Hematopoietic multipotent progenitor cell (in vitro differentiated cells): ENCODE measurements around the gene ITGA2B. TPM values are rescaled to one million over a fixed set of nuclear protein-coding genes. Genes with fewer than 3 reads are reported as not detected.
"Not testable (repeated sequence)": the region's sequence is repeated elsewhere in the genome, so short reads cannot be mapped to it uniquely, and the experiment has no call there.

Source experiments
- DNase-seq, 3 donors: peaks; one replicate each; pipeline ENCODE4 v3.0.0-alpha.2; 2011 to 2015; ENCODE audit warnings: low read depth in 2 of 3, low spot score in 2 of 3
- small RNA-seq: library from RNA; depleted of rRNA; stranded (forward); fragments of <200 nt; gene quantifications from one replicate; pipeline ENCODE3, GENCODE V24; 2012
- total RNA-seq: library from RNA; depleted of rRNA; stranded (reverse); fragments of >200 nt; gene quantifications from one replicate; pipeline ENCODE4 v1.2.3, GENCODE V29; 2012

Gene ITGA2B
- total RNA-seq, 1 donor = 80.8 TPM

DNA sequence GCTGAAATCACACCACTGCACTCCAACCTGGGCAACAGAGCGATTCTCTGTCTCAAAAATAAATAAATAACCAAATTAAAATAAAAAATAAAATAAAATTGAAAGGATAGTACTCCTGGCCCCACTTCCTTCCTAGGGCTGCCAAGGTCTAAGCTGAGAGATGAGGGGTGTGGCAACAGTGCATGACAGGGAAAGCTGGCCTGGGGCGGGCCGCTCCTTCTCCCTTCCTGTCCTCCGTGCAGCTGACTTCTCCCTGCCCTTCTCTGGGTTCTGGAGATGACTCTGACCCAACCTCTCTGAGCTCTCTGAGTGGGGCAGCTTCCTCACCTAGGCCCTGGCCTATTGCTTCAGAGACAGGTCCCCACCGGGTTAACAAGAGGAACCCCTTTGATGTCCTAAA, 56.1 kb downstream of the ITGA2B start:
- DNase-seq = no peak

DNA sequence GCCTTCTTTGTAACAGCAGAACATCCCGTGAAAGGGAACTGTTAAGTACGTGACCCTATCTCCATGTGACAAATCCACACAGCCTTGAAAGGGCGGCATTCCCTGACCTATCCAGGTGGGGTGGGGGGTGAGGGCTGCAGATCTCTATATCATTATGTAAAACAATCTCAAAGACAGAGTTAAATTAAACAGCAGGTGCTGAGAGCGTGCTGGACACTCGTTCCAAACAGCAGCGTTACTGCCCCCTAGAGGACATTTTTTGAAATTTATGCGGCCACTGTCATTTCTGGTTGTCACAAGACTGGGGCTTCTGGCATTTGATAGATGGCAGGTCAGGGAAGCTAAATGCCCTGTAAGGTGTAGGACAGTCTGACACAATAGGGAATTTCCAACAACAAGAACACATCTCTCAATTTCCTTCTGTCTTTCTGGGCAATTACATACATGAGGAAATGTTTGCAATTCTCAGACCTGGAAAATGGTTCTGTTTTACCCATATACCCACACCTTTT, 58.1 kb downstream of the ITGA2B start:
- DNase-seq = peak; percentile 62 to 81 (median 74)

DNA sequence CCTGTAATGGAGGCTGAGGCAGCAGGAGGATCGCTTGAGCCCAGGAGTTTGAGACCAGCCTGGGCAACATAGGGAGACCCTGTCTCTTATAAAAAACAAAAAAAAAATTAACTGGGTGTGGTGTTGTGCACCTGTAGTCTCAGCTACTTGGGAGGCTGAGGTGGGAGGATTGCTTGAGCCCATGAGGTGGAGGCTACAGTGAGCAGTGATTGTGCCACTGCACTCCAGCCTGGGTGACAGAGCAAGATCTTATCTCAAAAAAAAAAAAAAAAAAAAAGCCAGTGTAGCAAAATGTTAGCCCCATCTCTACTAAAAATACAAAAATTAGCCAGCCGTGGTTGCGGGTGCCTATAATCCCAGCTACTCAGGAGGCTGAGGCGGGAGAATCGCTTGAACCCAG, 59.2 kb downstream of the ITGA2B start:
- DNase-seq = not testable (repeated sequence)

DNA sequence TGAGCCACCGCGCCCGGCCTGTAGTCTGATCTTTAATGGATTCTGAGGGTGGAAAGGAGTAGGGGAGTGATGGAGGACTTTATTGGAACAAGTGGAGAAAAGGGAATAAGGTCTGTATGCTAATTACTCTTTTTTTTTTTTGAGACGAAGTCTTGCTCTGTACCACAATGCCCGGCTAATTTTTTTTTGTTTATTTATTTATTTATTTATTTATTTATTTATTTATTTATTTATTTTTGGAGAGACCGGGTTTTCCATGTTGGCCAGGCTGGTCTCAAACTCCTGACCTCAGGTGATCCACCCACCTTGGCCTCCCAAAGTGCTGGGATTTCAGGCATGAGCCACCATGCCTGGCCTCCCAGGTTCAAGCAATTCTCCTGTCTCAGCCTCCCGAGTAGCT, 59.9 kb downstream of the ITGA2B start:
- not testable (repeated sequence) for DNase-seq

DNA sequence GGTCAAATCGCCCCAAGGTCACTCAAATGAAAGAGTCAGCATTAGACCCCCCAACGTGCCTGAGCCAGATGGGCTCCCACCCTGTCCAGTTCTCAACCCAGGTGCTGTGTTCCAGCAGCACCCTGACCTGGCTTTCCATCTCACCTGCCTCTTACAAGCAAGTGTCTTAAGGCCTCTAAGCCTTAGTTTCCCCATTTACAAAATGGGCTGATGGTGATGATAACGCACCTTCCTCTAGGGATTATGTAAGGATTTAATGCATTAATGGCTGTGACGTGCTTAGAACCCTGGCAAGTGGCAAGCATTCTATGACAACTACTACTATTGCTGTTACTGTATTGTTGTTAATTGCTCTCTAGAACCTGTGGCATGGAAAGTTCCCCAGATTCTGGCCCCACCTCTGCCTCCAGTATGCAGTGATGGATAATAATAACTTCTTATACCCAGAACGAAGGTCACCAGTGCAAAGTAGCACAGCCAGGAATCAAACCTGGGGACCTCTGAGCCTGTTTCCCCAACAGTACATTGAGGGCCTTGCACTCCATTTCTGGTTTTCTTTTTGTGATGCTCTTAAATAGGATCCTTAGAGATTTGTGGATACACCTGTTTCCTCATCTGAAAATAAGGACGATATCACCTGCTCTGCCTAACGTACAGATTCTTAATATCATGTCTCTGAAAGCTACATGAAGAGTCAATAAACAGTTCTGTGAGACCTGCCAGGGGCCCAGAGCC, 61.6 kb downstream of the ITGA2B start:
- no peak for DNase-seq

DNA sequence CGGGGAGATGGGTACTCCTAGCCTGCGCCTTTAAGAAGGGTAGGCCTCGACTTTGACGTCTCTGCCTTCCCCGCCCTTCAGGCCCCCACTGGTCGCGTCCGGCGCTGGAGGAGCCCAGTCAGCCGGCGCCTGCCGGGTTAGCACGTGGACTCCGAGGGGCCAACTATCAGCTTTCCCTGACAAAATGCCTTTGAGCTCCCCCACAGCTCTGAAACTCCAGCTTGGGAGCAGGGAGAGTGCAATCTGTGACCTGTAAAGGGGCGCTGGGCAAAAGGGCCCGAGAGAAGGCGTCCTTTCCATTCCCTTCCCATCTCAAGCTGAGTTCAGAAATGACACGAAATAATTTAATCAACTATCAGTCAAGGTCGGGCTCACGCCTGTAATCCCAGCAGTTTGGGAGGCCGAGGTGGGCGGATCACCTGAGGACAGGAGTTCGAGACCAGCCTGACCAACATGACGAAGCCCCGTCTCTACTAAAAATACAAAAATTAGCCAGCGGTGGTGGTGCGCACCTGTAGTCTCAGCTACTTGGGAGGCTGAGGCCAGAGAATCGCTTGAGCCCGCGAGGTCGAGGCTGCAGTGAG, 62.5 kb downstream of the ITGA2B start:
- peak; percentile 74 to 96 (median 92) for DNase-seq

DNA sequence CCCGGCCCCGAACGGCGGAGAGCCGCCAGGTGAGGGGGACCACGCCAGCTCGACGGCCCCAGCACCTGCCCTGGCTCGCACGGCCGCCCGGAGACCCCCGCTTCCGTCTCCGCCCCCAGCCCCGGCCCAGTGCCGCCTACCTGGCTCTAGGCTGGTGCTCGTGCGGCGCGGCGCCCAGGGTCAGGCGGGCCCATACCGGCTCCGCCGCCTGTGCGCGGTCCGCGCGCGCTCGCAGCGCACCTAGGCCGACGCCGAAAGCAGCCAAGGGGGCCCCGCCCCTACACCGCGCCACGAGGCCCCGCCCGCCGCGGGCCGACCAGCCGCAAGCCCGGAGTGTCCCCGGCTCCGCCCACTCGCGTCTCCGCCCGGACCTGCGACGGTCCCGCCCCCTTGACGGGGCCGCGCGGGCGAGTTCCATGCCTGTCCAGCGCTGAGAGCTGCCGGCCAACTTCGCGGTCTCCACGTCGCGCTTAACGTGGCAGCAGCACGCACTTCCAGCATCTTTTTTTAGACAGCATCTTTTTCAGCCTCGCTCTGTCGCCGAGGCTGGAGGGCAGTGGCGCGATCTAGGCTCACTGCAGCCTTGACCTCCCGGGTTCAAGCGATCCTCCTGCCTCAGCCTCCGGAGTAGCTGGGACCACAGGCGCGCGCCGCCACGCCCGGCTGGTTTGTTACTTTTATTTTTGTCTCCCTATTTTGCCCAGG, 64.7 kb downstream of the ITGA2B start, which contains the start of gene SLC25A39:
Gene SLC25A39, minus strand, starts transcription at position 253 of the 705 bp plus-strand sequence. CDS start 1,261 bp downstream, outside the sequence.
- DNase-seq = peak; percentile 87 to 91 (median 89)

DNA sequence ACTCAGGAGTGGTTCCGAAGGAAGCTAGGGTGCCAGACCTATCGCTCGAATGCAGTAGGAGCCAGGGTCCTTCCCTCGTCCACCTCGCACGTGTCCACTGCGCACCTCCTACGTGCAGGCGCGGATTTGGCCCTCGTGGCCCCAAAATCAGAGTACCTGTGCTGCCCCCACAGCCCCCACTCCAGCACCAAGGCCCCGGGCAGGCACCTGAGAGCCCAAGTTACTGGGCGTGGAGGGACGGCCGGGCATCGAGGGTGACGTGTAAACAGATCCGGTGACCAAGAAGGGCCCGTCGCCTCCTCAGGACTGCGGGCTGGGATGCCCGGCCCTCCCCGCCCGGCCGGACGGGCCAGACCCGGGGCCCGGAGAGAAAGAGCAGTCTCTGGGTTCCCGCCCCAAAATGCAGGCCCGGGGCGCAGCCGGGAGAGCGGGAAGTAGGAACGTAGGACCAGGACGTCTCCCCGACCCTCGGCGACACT, 65.3 kb downstream of the ITGA2B start:
- DNase-seq = no peak

DNA sequence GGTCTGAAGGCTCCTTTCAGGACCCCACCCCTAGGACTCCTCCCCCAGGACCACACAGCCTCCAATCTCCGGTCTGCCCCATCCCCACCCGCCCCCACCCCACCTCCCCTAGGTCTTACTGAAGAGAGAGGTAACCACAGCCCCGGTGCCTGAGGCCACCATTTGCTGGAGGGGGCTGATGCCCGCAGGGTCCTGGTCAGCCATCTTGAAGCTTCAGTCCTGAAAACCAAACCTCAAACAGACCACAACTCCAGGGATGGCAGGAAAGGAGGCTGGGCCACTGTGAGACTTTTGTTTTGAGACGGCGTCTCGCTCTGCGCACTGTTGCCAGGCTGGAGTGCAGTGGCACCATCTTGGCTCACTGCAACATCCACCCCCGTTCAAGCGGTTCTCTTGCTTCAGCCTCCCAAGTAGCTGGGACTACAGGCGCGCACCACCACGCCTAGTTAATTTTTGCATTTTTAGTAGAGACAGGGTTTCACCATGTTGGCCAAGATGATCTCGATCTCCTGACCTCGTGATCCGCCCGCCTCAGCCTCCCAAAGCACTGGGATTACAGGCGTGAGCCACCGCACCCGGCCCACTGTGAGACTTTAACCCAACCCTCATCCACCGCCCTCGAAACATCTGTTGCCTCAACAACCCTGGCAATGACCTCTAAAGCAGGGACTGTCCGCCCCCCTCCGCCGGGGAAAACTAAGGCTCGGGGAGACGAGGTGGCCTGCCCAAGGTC, 65.9 kb downstream of the ITGA2B start:
- DNase-seq = no peak

DNA sequence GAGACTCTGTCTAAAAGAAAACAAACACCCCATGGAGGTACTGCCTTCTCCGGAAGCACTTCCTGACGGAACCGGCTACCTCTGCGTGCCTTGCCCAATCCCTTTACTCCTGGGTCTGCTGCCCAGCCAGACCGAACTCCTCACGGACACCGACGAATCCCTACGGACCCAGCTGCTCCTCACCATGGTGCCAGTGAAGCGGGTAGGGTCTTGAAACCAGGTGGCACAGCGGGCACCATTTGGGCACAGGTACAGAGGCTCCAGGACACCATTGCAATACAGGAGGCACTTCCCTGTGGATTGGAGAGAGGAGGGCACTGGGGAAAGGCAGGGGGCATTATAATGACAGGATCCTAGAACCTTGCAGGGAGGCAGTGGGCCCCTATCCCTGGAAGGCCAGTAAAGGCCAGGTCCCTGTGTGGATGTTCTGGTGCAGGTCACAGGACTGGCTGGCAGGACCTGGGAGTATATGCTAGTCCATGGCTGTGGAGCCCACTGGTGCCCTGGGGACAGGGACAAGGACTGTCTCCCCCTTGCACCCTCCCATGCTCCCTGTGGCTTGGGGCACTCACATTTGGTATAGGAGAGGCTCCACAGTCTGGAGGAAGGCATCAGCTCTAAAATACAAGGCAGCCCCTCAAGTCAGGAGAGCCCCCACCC, 67.1 kb downstream of the ITGA2B start:
- no peak for DNase-seq

Small RNAs within 50 kb of the gene (small RNA-seq; reads per million reads assigned to genes)
- gene RN7SL258P = not detected

Other genes starting within 250 kb of the ITGA2B start
- 3.5 TPM for gene HROB, start 247.7 kb downstream of the ITGA2B start, total RNA-seq
- gene ASB16, start 218.9 kb downstream of the ITGA2B start, total RNA-seq = not detected
- gene TMUB2, start 202.7 kb downstream of the ITGA2B start, total RNA-seq = 56.8 TPM
- 34.2 TPM for gene ATXN7L3, start 189.8 kb downstream of the ITGA2B start, total RNA-seq
- 58.7 TPM for gene UBTF, start 170.0 kb downstream of the ITGA2B start, total RNA-seq
- gene SLC4A1, start 121.5 kb downstream of the ITGA2B start, total RNA-seq = 0.81 TPM
- 1.6 TPM for gene RUNDC3A, start 81.0 kb downstream of the ITGA2B start, total RNA-seq
- gene SLC25A39, start 64.8 kb downstream of the ITGA2B start, total RNA-seq = 98.3 TPM
- gene GRN, start 44.3 kb downstream of the ITGA2B start, total RNA-seq = 263 TPM
- 9.2 TPM for gene FAM171A2, start 25.8 kb downstream of the ITGA2B start, total RNA-seq
- 15.3 TPM for gene GPATCH8, start 113.8 kb upstream of the ITGA2B start, total RNA-seq
- gene FZD2, start 167.8 kb upstream of the ITGA2B start, total RNA-seq = 1.1 TPM